Smooth muscle cell (in vitro differentiated cells): ENCODE data around the gene PCNX2. TPM values are rescaled to one million over a fixed set of nuclear protein-coding genes. Genes with fewer than 3 reads are reported as not detected.

Source experiments
- DNase-seq: peaks from one replicate; lab custom pipeline; 2025; ENCODE audit not compliant: unreplicated experiment; lab: John Stamatoyannopoulos, UW
- H2AFZ ChIP-seq: fragments of 200-600 bp; sonication (generic); 2 replicates; pipeline ENCODE4 v1.6.0; 2016; ENCODE audit warnings: antibody characterized with exemption, low read depth, mild to moderate bottlenecking
- H3F3A ChIP-seq: fragments of 200-600 bp; sonication (generic); 2 replicates; pipeline ENCODE4 v1.6.0; 2017; ENCODE audit warnings: antibody characterized with exemption, low read depth
- H3K27ac ChIP-seq: fragments of 200-600 bp; sonication (generic); 2 replicates; pipeline ENCODE4 v1.5.1; 2016; ENCODE audit warnings: low read depth, mild to moderate bottlenecking
- H3K27me3 ChIP-seq: fragments of 200-600 bp; sonication (generic); 2 replicates; pipeline ENCODE4 v1.6.1; 2016; ENCODE audit warnings: low read depth, mild to moderate bottlenecking
- H3K36me3 ChIP-seq: fragments of 200-600 bp; sonication (generic); 2 replicates; pipeline ENCODE4 v1.5.1; 2016; ENCODE audit warnings: low read depth
- H3K4me1 ChIP-seq: fragments of 200-600 bp; sonication (generic); 2 replicates; pipeline ENCODE4 v1.5.1; 2016; ENCODE audit warnings: low read depth
- H3K4me2 ChIP-seq: fragments of 200-600 bp; sonication (generic); 2 replicates; pipeline ENCODE4 v1.6.0; 2016; ENCODE audit warnings: mild to moderate bottlenecking
- H3K4me3 ChIP-seq: fragments of 200-600 bp; sonication (generic); 2 replicates; pipeline ENCODE4 v1.5.1; 2016; ENCODE audit warnings: mild to moderate bottlenecking
- H3K79me2 ChIP-seq: fragments of 200-600 bp; sonication (generic); 2 replicates; pipeline ENCODE4 v1.6.0; 2016; ENCODE audit warnings: low read depth, mild to moderate bottlenecking
- H3K9ac ChIP-seq: fragments of 200-600 bp; sonication (generic); 2 replicates; pipeline ENCODE4 v1.6.0; 2016; ENCODE audit warnings: low read depth
- H3K9me3 ChIP-seq: fragments of 200-600 bp; sonication (generic); replicated peaks from 2 replicates; pipeline ENCODE4 v1.5.1; 2016; ENCODE audit warnings: low read depth
- H4K20me1 ChIP-seq: fragments of 200-600 bp; sonication (generic); 2 replicates; pipeline ENCODE4 v1.6.0; 2016; ENCODE audit warnings: low read depth
- CTCF ChIP-seq: fragments of 200-600 bp; sonication (generic); IDR thresholded peaks from 2 replicates; pipeline ENCODE4 v1.5.1; 2017; ENCODE audit warnings: borderline replicate concordance, mild to moderate bottlenecking, antibody characterized with exemption; ENCODE audit not compliant: insufficient read depth, poor library complexity, severe bottlenecking
- WGBS: methylation state at CpG from one replicate; pipeline ENCODE4 v1.1.7; 2016; ENCODE audit warnings: low lambda C conversion rate; 5-methylcytosine and 5-hydroxymethylcytosine counted together
- polyA plus RNA-seq: library from polyadenylated mRNA; unstranded; fragments of >200 nt; fragmentation: Nextera tagmentation; extraction: Ambion mirVana; gene quantifications from 2 replicates; pipeline ENCODE4 v1.2.1, GENCODE V29; 2016
- total RNA-seq: library from RNA; depleted of rRNA; stranded (reverse); fragments of >200 nt; gene quantifications from 2 replicates; pipeline ENCODE4 v1.2.3, GENCODE V29; 2014

The PCNX2 gene
- total RNA-seq: 12.5 and 18.2 TPM in 2 replicates
- 4.7 and 8.1 TPM in 2 replicates for polyA plus RNA-seq

GRCh38 chr1:233295237-233295974 is at the start of gene PCNX2:
PCNX2 (minus strand) TSS chr1:233295725; CDS start chr1:233295478, 247 bp downstream.
- no peaks in the 10 kb centered on the region for H3K36me3 ChIP-seq
- H3K4me3 ChIP-seq: peak within 1 kb of the TSS; percentile 81
- no peak for TF ChIP-seq CTCF
- no peaks in the 10 kb centered on the region for H3K9me3 ChIP-seq
- H3K27ac ChIP-seq: peak within 1 kb of the TSS; percentile 87
- H2AFZ ChIP-seq: peak within 1 kb of the TSS; percentile 95
- no peak for DNase-seq
- no peaks in the 10 kb centered on the region for H3K27me3 ChIP-seq
- peaks cover 4% of the 10 kb centered on the region for H3K4me1 ChIP-seq
- peaks cover 6% of the 10 kb centered on the region for H3F3A ChIP-seq
- H3K9ac ChIP-seq: peak within 1 kb of the TSS; percentile 67
- H3K4me2 ChIP-seq: peak within 1 kb of the TSS; percentile 96
- H3K79me2 ChIP-seq: peaks cover 19% of the 10 kb centered on the region
- no peaks in the 10 kb centered on the region for H4K20me1 ChIP-seq
- under 1% methylated on average over 44 of the region's 54 CpGs for WGBS

- Histone ChIP-seq H3K27me3 (no peaks in the 10 kb centered on the region), H3K36me3 (no peaks in the 10 kb centered on the region), H3K4me3 (no peak overlapping the region), H3K4me2 (no peak overlapping the region), H3F3A (no peaks in the 10 kb centered on the region), H3K9ac (no peak overlapping the region), H3K27ac (no peak overlapping the region), H2AFZ (no peak overlapping the region), H3K9me3 (no peaks in the 10 kb centered on the region), H4K20me1 (no peaks in the 10 kb centered on the region), H3K79me2 (no peaks in the 10 kb centered on the region), H3K4me1 (no peaks in the 10 kb centered on the region)
- 97% methylated on average over 1 of the region's 1 CpG for WGBS
- TF ChIP-seq CTCF: no peak
- no peak for DNase-seq
Measured at GRCh38 chr1:233343262-233343661, 47.7 kb upstream of the PCNX2 start.

- Histone ChIP-seq H4K20me1 (no peaks in the 10 kb centered on the region), H3K4me2 (no peak overlapping the region), H3K4me1 (no peaks in the 10 kb centered on the region), H3K79me2 (no peaks in the 10 kb centered on the region), H3K27ac (no peak overlapping the region), H3K9me3 (no peaks in the 10 kb centered on the region), H3F3A (no peaks in the 10 kb centered on the region), H3K36me3 (no peaks in the 10 kb centered on the region), H3K4me3 (no peak overlapping the region), H2AFZ (no peak overlapping the region), H3K27me3 (no peaks in the 10 kb centered on the region), H3K9ac (no peak overlapping the region)
- no peak for TF ChIP-seq CTCF
- DNase-seq: no peak
Measured at GRCh38 chr1:233342086-233342485, 46.6 kb upstream of the PCNX2 start.
